Chondrocyte (in vitro differentiated cells): Measurements from ENCODE around the gene HAUS1. TPM values are rescaled to one million over a fixed set of nuclear protein-coding genes. Genes with fewer than 3 reads are reported as not detected.

Experiments
- DNase-seq: peaks from one replicate; pipeline ENCODE4 v3.0.0; 2021; ENCODE audit warnings: mixed read lengths, low spot score
- H3K27ac Mint-ChIP-seq: one replicate; pipeline ENCODE4 v1.8.0; 2021; ENCODE audit warnings: mild to moderate bottlenecking, moderate library complexity, mixed read lengths; ENCODE audit not compliant: unreplicated experiment
- H3K27me3 Mint-ChIP-seq: 2 replicates; pipeline ENCODE4 v1.8.0; 2021; ENCODE audit warnings: low read depth, mixed read lengths
- H3K36me3 Mint-ChIP-seq: 2 replicates; pipeline ENCODE4 v1.8.0; 2021; ENCODE audit warnings: low read depth, mixed read lengths
- H3K4me1 Mint-ChIP-seq: 2 replicates; pipeline ENCODE4 v1.8.0; 2021; ENCODE audit warnings: low read depth, mild to moderate bottlenecking, mixed read lengths
- H3K4me3 Mint-ChIP-seq: one replicate; pipeline ENCODE4 v1.8.0; 2021; ENCODE audit warnings: mild to moderate bottlenecking, moderate library complexity, mixed read lengths; ENCODE audit not compliant: unreplicated experiment
- H3K9me3 Mint-ChIP-seq: 2 replicates; pipeline ENCODE4 v1.8.0; 2021; ENCODE audit warnings: low read depth, mixed read lengths
- total RNA-seq: library from RNA; stranded (reverse); gene quantifications from 3 replicates; pipeline ENCODE4 v1.2.1, GENCODE V29; 2021
- TF ChIP-seq, protein P1 (sequence below): fragments of 200-600 bp; sonication (generic); IDR thresholded peaks from 2 replicates; pipeline ENCODE4 v1.5.0; 2021; ENCODE audit warnings: antibody characterized with exemption, mild to moderate bottlenecking, moderate library complexity

Gene HAUS1
- total RNA-seq, 1 donor from 2014 or later: 21.5 TPM

DNA sequence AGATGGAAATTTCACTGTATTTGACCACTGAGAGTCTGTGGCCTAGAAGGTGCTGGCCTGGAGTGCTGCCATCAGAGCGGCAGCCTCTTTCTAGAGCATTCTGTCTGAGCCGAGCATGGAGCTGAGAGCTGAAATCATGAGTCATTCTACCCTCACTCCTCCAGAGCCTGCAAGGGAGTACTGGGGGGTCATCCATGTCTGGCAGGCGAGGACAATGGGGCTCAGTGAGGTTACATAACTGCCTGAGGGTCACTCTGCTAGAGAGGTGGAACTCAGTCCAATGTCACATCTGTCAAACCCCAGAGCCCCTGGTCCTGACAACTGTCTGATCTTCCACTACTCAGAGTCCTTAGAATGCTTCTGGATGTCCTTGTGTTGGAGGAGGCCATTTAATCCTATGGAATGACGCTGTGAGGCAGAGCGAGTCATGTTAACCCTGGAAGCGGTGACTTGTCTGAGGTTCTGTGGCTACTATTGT, 65.3 kb downstream of the HAUS1 start:
- TF ChIP-seq, protein P1, sequence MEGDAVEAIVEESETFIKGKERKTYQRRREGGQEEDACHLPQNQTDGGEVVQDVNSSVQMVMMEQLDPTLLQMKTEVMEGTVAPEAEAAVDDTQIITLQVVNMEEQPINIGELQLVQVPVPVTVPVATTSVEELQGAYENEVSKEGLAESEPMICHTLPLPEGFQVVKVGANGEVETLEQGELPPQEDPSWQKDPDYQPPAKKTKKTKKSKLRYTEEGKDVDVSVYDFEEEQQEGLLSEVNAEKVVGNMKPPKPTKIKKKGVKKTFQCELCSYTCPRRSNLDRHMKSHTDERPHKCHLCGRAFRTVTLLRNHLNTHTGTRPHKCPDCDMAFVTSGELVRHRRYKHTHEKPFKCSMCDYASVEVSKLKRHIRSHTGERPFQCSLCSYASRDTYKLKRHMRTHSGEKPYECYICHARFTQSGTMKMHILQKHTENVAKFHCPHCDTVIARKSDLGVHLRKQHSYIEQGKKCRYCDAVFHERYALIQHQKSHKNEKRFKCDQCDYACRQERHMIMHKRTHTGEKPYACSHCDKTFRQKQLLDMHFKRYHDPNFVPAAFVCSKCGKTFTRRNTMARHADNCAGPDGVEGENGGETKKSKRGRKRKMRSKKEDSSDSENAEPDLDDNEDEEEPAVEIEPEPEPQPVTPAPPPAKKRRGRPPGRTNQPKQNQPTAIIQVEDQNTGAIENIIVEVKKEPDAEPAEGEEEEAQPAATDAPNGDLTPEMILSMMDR: no peak
- Mint-ChIP-seq H3K27ac (peak overlapping the region; percentile 12), H3K36me3 (no peaks in the 10 kb centered on the region), H3K9me3 (no peaks in the 10 kb centered on the region), H3K4me1 (peaks cover 12% of the 10 kb centered on the region), H3K27me3 (no peaks in the 10 kb centered on the region), H3K4me3 (no peak overlapping the region)
- peak; percentile 14 for DNase-seq

DNA sequence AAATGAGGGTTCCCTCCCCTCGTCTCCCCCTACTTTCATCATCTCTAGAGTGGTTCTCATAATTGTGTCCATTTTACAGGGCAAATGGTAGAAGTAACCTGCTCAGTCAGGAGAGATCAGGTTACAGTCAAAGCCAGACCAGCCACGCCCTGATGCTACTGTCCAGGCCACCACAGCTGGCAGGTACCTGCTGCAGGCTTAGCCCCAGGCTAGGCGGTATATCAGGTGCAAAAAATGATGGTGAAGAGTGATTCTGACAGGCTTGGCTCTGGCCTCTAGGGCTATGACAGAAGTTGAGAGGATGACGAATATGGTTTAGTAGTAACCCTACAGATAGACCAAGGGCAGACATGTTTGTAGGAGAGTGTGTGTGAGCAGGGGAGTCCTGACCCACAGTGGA, 67.1 kb downstream of the HAUS1 start:
- DNase-seq: peak; percentile 38
- H3K4me1 Mint-ChIP-seq: peaks cover 28% of the 10 kb centered on the region
- no peak overlapping the region for H3K4me3 Mint-ChIP-seq
- no peak overlapping the region for H3K27ac Mint-ChIP-seq
- TF ChIP-seq, protein P1: no peak
- no peaks in the 10 kb centered on the region for H3K9me3 Mint-ChIP-seq
- no peaks in the 10 kb centered on the region for H3K36me3 Mint-ChIP-seq
- no peaks in the 10 kb centered on the region for H3K27me3 Mint-ChIP-seq

DNA sequence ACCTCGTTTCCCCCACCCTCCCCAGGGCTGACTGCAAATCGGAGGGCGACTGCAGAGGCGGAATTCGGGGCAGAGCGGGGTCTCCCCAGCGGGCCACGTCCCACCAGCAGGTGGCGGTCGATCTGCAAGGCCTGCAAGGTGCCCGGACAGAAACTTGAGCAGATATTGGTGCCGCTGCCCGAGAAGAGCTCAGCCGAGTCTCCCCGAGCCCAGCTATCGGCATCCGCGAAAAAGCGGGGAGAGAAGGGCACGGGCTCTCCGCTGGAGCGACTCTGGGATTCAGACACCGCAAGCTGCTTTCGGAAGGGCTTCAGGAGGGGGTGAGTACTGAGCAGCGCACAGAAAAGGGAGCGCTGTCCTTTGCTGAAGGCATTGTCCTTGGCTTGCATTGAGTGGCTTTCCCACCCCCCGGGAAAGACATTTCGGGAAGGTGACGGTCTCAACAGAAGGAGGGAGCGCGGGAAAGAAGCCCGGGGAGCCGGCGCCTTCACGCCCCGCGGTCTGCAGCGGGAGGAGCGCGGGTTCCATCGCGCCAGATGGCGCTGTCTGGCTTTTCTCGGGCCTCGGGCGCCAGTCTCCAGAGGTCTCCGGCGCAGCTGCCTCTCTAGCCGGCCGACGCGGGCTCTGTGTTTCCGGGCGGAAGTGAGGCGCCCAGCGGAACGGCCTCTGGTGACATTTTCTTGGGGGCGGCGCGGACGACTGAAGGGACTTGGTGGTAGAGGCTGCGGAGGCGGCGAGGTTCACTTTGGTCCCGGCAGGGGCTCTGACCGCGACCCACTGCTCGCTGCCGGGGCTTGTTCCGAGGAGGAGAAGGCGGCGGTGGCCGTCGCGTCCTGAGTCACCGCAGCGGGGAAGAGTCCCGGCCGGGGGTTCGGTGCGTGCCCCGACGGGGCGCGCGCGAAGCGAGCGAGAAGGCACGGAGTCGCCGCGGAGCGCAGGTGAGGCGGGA, 69.5 kb downstream of the HAUS1 start:
- H3K9me3 Mint-ChIP-seq: no peaks in the 10 kb centered on the region
- H3K36me3 Mint-ChIP-seq: no peaks in the 10 kb centered on the region
- H3K27ac Mint-ChIP-seq: peak overlapping the region; percentile 99
- peaks cover 34% of the 10 kb centered on the region for H3K4me1 Mint-ChIP-seq
- DNase-seq: peak; percentile 97
- H3K4me3 Mint-ChIP-seq: peak overlapping the region; percentile 98
- H3K27me3 Mint-ChIP-seq: no peaks in the 10 kb centered on the region
- TF ChIP-seq, protein P1: peak; percentile 92

DNA sequence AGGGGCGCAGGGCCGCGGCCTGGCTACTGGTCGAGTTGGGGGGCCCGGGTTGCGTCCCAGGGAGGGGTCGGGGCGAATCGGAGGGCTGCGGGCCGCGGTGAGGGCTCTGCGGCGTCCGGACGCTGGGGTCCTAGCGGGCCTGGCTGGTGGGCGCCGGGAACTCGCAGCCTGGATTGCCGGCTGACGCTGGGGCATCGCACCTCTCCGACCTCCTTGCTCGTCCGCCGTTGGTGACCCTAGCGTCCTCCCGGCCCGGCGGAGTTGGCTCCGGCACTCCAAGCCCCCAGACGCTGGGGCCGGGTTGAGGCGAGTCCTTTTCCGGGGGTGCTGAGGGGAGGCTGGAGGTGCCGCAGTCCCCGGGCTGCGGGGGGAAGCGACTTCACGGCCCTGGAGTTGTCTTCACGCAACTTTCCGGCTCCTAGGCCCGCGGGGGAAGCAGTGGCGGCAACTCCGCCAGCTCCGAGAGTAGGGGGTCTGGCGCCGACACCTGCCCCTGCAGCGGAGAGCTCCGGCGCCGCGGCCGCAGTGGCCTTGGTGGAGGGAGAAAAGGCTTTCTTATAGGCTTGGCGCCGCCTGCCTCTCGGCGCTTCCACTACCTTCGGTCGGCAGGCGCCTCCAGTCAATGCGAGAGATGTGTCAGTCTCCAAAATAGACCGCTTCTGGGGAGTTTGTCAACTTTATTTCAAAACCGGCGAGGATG, 70.3 kb downstream of the HAUS1 start:
- TF ChIP-seq, protein P1: peak; percentile 38

DNA sequence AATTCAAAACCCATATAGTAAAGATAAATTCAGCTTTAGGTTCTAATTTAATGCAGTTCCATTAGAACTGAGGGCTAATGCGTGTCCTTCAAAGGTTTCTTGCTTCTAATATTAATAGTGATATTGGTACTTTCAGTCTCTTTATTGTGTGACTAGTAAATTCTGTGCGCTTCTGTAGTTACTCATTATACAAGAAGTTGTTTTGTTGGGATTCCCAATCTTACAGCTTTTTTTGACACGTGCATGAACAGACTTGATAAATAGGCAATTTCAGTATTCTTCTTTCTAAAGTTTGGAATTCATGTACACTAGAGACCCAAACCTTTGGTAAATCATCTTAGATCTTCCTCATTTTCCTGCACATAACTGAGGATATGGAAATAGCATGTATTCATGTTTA, 71.8 kb downstream of the HAUS1 start:
- H3K36me3 Mint-ChIP-seq: no peaks in the 10 kb centered on the region
- H3K4me3 Mint-ChIP-seq: no peak overlapping the region
- TF ChIP-seq, protein P1: no peak

More for the DNA sequence above, 70.3 kb downstream of the HAUS1 start:
- H3K9me3 Mint-ChIP-seq: no peaks in the 10 kb centered on the region
- no peak for DNase-seq
- H3K36me3 Mint-ChIP-seq: no peaks in the 10 kb centered on the region
- H3K27me3 Mint-ChIP-seq: no peaks in the 10 kb centered on the region
- H3K27ac Mint-ChIP-seq: peak overlapping the region; percentile 99
- peaks cover 29% of the 10 kb centered on the region for H3K4me1 Mint-ChIP-seq
- peak overlapping the region; percentile 98 for H3K4me3 Mint-ChIP-seq

More for the DNA sequence above, 71.8 kb downstream of the HAUS1 start:
- Mint-ChIP-seq H3K27ac (no peak overlapping the region), H3K27me3 (no peaks in the 10 kb centered on the region), H3K9me3 (no peaks in the 10 kb centered on the region), H3K4me1 (peaks cover 26% of the 10 kb centered on the region)
- no peak for DNase-seq
